Pancreas (tissue), 10 donors: Measurements from ENCODE around the gene C8A. TPM values are rescaled to one million over a fixed set of nuclear protein-coding genes. Genes with fewer than 3 reads are reported as not detected.

Experiments
- ATAC-seq, 4 donors: fragments of 200-7000 bp; cut with Tn5 transposase; one replicate each; pipeline versions ENCODE4 v1.8.0 to v1.9.1; 2020; ENCODE audit warnings: mild to moderate bottlenecking in 4 of 4, moderate library complexity in 4 of 4
- DNase-seq, 6 donors: peaks; one replicate each; pipeline ENCODE4 v3.0.0-alpha.2; 2020
- FAIRE-seq: peaks from 2 replicates; lab custom pipeline; 2012; peaks lifted over from hg19 to GRCh38; lab: Jason Lieb, UNC
- H3K27ac ChIP-seq, 4 donors: fragments of 200-600 bp; sonication (generic); 1 replicate in 3 of 4; 2 replicates in 1 of 4; pipeline versions ENCODE4 v1.5.0 to v1.8.0; 2020
- H3K27me3 ChIP-seq, 4 donors: fragments of 200-600 bp; one replicate each; pipeline ENCODE4 v1.8.0; 2021
- H3K36me3 ChIP-seq, 3 donors: fragments of 200-600 bp; sonication (generic) in 1 of 3; one replicate each; pipeline versions ENCODE4 v1.5.0 to v1.8.0; 2020 to 2021
- H3K4me1 ChIP-seq, 3 donors: fragments of 200-600 bp; one replicate each; pipeline ENCODE4 v1.8.0; 2021
- H3K4me3 ChIP-seq, 4 donors: fragments of 200-600 bp; sonication (generic) in 2 of 4; one replicate each; pipeline versions ENCODE4 v1.5.0 to v1.8.0; 2020 to 2021
- H3K9me3 ChIP-seq, 4 donors: fragments of 200-600 bp; one replicate each; pipeline ENCODE4 v1.8.0; 2021
- WGBS, 2 donors: extraction: QIAGEN DNeasy Blood & Tissue Kit; methylation state at CpG; one replicate each; pipeline ENCODE4 v1.1.7; 2013; 5-methylcytosine and 5-hydroxymethylcytosine counted together
- intact Hi-C, 3 donors: fragments of 100-400 bp; cut with DNase I; formaldehyde crosslinking; loops; one replicate each; pipeline versions ENCODE4 v1.11.1 to v1.14.2; 2022
- polyA plus RNA-seq, 2 donors: library from polyadenylated mRNA; stranded (reverse); fragments of 200-250 nt; gene quantifications; one replicate each; pipeline ENCODE4 v1.2.3, GENCODE V29; 2013
- total RNA-seq, 6 donors: library from RNA; stranded (reverse); fragmentation: NEBNext Ultra II Directional in 4 of 6; extraction: Animal tissue kit (Norgen Biotek cat#: 25700) in 4 of 6; gene quantifications; one replicate each; pipeline versions ENCODE4 v1.2.1 to v1.2.4, GENCODE V29; 2021 to 2023
- TF ChIP-seq, protein P1 (sequence below), 4 donors: fragments of 200-600 bp; sonication (generic) in 3 of 4; IDR thresholded peaks; one replicate each; pipeline versions ENCODE4 v1.5.0 to v1.8.0; 2021; ENCODE audit warnings: antibody characterized with exemption in 4 of 4
- donor health status: healthy with polysubstance abuse.
- donor health status: DM: no; HTN: no; CAD: no; lungs with moderate emphysema.
- donor health status: DM: no; HTN: no; CAD: no.
- donor health status: control.
- donor health status: control.
- donor health status: Bipolar disorder and iron deficiency.
- donor health status: DM: yes; HTN: yes; CAD: no.
- donor health status: DM: no; HTN: no; CAD: no.
- donor health status: DM: no; HTN: no; CAD: no.
- donor health status: DM: yes; HTN: yes; CAD: no.

Gene C8A
- total and polyA plus RNA-seq, 8 donors = 0.08 to 0.38 (median 0.11) TPM; not detected in 4

DNA sequence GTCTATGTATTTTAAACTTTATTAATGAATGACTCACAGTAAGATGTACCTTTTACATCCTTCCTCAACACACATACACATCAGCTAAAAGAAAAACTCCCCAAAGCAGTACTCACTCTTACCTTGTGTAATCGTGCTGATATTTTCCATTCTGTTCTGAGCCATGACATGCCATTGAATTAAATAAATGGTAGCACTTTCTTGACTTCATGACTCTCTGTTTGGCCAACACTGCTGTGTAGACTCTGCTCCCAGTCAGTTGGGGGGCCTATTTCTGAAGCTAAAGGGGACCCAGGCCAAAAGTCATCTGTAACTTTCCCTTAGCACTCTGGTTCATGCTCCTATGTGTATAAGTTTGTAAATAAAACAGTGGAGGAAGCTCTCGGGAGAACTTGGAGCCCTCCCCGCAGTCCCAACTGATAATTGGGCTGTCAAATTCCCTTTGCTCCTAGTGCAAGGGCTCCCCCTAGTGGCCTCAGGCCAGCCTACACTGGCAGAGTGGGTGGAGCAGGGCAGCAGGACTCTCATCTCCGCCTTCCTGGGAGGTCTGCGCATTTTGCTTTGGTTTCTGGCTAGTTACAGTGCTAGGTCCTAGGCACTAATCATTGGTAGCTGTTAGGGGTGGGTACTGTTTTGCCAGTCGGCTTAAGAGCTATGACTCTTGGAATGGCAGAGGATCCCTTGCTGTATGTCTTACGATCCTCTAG lies 33.7 kb upstream of the C8A start:
- H3K9me3 ChIP-seq = no peaks in the 10 kb centered on the region
- no peaks in the 10 kb centered on the region for H3K27me3 ChIP-seq
- H3K36me3 ChIP-seq = no peaks in the 10 kb centered on the region
- H3K4me1 ChIP-seq = peaks cover 0 to 20% (median 13%) of the 10 kb centered on the region in 3 donors
- 11 to 17% methylated on average over 7 of the region's 7 CpGs for WGBS, 2 donors
- TF ChIP-seq, protein P1, sequence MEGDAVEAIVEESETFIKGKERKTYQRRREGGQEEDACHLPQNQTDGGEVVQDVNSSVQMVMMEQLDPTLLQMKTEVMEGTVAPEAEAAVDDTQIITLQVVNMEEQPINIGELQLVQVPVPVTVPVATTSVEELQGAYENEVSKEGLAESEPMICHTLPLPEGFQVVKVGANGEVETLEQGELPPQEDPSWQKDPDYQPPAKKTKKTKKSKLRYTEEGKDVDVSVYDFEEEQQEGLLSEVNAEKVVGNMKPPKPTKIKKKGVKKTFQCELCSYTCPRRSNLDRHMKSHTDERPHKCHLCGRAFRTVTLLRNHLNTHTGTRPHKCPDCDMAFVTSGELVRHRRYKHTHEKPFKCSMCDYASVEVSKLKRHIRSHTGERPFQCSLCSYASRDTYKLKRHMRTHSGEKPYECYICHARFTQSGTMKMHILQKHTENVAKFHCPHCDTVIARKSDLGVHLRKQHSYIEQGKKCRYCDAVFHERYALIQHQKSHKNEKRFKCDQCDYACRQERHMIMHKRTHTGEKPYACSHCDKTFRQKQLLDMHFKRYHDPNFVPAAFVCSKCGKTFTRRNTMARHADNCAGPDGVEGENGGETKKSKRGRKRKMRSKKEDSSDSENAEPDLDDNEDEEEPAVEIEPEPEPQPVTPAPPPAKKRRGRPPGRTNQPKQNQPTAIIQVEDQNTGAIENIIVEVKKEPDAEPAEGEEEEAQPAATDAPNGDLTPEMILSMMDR (IDR thresholded peaks at IDR 0.05) = peak; percentile 75 to 95 (median 90)
- H3K27ac ChIP-seq = peak overlapping the region in 2 of 4 donors; percentile 29 to 55
- intact Hi-C loops = no loop called here
- no peak overlapping the region for H3K4me3 ChIP-seq
- no peak for FAIRE-seq
- DNase-seq = peak; percentile 74 to 96 (median 86)
- peak; percentile 67 to 80 (median 78) for ATAC-seq

DNA sequence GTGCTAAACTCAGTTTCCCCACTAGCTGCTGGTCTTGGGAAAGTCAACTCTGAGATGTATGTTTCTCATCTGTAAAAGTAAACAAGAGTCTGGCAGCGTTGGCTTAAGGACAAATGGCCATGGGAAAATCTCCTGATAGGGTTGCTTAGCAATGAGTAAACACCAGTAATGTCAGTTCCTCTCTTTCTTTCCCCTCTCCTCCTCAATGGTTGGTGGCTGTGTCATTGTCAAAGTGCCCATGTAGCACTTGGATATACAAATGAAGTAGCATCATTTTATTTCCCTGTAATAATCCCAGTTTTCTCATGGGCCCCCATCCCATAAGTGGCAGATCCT lies 33.2 kb upstream of the C8A start:
- intact Hi-C loops = no loop called here
- TF ChIP-seq, protein P1 (IDR thresholded peaks at IDR 0.05) = no peak
- peak overlapping the region in 2 of 4 donors; percentile 29 to 55 for H3K27ac ChIP-seq
- peaks cover 0 to 20% (median 13%) of the 10 kb centered on the region in 3 donors for H3K4me1 ChIP-seq
- H3K27me3 ChIP-seq = no peaks in the 10 kb centered on the region
- DNase-seq = peak in 2 of 6 donors; percentile 33 to 47
- no peaks in the 10 kb centered on the region for H3K36me3 ChIP-seq
- no peak overlapping the region for H3K4me3 ChIP-seq
- 0% methylated on average over 1 of the region's 1 CpG for WGBS, 2 donors
- no peak for FAIRE-seq
- peak; percentile 48 to 67 (median 64) for ATAC-seq
- H3K9me3 ChIP-seq = no peaks in the 10 kb centered on the region

DNA sequence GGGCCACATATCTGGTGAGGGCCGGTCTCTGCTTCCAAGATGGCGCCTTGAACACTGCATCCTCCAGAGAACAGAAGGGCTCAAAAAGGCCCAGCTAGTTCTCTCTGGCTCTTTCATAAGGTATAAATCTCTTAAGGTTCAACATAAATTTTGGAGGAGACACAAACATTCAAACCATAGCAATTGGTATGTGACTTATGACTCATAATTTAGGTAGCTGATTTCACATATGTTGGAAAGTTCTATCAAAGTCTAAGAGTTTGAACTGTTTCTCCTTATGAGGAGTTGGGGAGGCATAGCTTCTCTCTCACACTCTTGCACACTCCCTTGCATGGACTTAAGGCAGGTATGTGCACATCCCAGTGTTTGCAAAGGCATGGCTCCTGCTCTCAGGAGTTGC lies 30.3 kb upstream of the C8A start:
- Histone ChIP-seq H3K9me3 (no peaks in the 10 kb centered on the region), H3K4me3 (no peak overlapping the region), H3K4me1 (peaks cover 0 to 13% (median 6%) of the 10 kb centered on the region in 3 donors), H3K36me3 (no peaks in the 10 kb centered on the region), H3K27me3 (no peaks in the 10 kb centered on the region), H3K27ac (no peak overlapping the region)
- no peak for FAIRE-seq
- 73 to 93% methylated on average over 2 of the region's 2 CpGs for WGBS, 2 donors
- no peak for ATAC-seq
- TF ChIP-seq, protein P1 (IDR thresholded peaks at IDR 0.05) = no peak
- no peak for DNase-seq
- intact Hi-C loops = no loop called here

DNA sequence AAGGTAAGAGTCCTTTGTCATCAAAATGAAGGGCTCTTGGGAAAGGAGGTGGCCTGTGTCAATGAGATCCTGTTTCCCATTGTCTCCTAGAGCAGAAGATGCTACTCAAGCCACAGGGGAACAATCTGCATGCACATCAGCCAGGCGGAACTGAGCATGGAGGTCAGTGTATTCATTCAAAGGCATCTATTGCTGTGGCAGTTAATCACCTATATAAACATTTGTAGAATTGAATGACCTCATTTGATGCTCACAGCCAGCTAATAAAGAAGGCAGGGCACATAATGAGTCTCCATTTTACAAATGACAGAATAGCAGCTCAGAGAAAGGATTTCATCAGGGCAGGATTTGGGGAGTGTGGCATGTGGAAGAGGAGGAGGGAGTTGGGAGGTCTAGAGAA lies 29.7 kb upstream of the C8A start:
- ATAC-seq (no peak), DNase-seq (no peak), FAIRE-seq (no peak)
- intact Hi-C loops = no loop called here
- TF ChIP-seq, protein P1 (IDR thresholded peaks at IDR 0.05) = no peak
- H3K9me3 ChIP-seq = no peaks in the 10 kb centered on the region
- no peaks in the 10 kb centered on the region for H3K27me3 ChIP-seq
- no peak overlapping the region for H3K27ac ChIP-seq
- WGBS, 2 donors = 89 to 91% methylated on average over 1 of the region's 1 CpG
- peaks cover 0 to 10% (median 0%) of the 10 kb centered on the region in 3 donors for H3K4me1 ChIP-seq
- no peaks in the 10 kb centered on the region for H3K36me3 ChIP-seq
- H3K4me3 ChIP-seq = no peak overlapping the region

DNA sequence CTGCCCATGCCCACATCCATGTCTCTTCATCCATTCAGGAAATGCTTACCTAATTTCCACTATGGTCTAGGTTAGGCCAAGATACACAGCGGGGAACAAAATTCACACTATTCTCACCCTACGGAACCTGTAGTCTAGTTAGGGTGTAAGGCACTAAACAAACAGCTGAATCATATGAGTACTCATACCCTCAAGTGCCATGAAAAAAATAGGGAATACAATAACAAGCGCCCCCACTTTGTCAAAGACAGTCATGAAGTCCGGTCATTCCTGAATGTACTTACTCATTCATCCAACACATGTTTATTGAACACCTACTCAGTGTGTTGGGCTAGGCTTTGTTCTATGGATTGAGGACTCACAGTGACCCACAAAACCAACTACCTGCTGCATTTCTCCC lies 29.2 kb upstream of the C8A start:
- Histone ChIP-seq H3K27ac (no peak overlapping the region), H3K4me1 (peaks cover 0 to 8% (median 0%) of the 10 kb centered on the region in 3 donors), H3K9me3 (no peaks in the 10 kb centered on the region), H3K27me3 (no peaks in the 10 kb centered on the region), H3K36me3 (no peaks in the 10 kb centered on the region), H3K4me3 (no peak overlapping the region)
- no peak for FAIRE-seq
- no peak for DNase-seq
- TF ChIP-seq, protein P1 (IDR thresholded peaks at IDR 0.05) = no peak
- WGBS, 2 donors = 71 to 72% methylated on average over 4 of the region's 4 CpGs
- intact Hi-C loops = no loop called here
- ATAC-seq = no peak
